HFFc6 (cell line): ENCODE measurements around the gene SAMD14. TPM values are rescaled to one million over a fixed set of nuclear protein-coding genes. Genes with fewer than 3 reads are reported as not detected.

ENCODE experiments used
- DNase-seq: peaks from one replicate; pipeline ENCODE4 v3.0.0-alpha.2; 2018
- H3K27ac Mint-ChIP-seq: 2 replicates; pipeline ENCODE4 v1.8.0; 2020; ENCODE audit warnings: mild to moderate bottlenecking, mixed read lengths
- H3K27me3 Mint-ChIP-seq: 2 replicates; pipeline ENCODE4 v1.8.0; 2021; ENCODE audit warnings: mild to moderate bottlenecking, moderate library complexity, mixed read lengths; ENCODE audit not compliant: insufficient read depth
- H3K36me3 Mint-ChIP-seq: 2 replicates; pipeline ENCODE4 v1.8.0; 2021; ENCODE audit warnings: low read depth, mixed read lengths
- H3K4me1 Mint-ChIP-seq: 2 replicates; pipeline ENCODE4 v1.8.0; 2020; ENCODE audit warnings: low read depth, mixed read lengths
- H3K4me3 Mint-ChIP-seq: 2 replicates; pipeline ENCODE4 v1.8.0; 2020; ENCODE audit warnings: mild to moderate bottlenecking, moderate library complexity, mixed read lengths
- H3K9me3 Mint-ChIP-seq: 2 replicates; pipeline ENCODE4 v1.8.0; 2020; ENCODE audit warnings: mild to moderate bottlenecking, mixed read lengths
- CTCF ChIP-seq: fragments of 200-600 bp; sonication (generic); IDR thresholded peaks from 2 replicates; pipeline ENCODE4 v1.5.0; 2021; ENCODE audit warnings: antibody characterized with exemption, mild to moderate bottlenecking
- total RNA-seq, 6 experiments: library from RNA; stranded (reverse); fragmentation: NEBNext Ultra II Directional; extraction: Animal tissue kit (Norgen Biotek cat#: 25700); gene quantifications; 2 replicates in 1 of 6; 3 replicates in 5 of 6; pipeline ENCODE4 v1.2.3, GENCODE V29; 2021

Gene SAMD14
- total RNA-seq, 6 experiments from 2014 or later, result 4.3 to 14.1 (median 11.4) TPM

GRCh38 chr17:50175035-50175807 is 45.3 kb upstream of the SAMD14 start:
- Mint-ChIP-seq H3K27me3 (peaks cover 78% of the 10 kb centered on the region), H3K27ac (peak overlapping the region; percentile 100), H3K36me3 (peaks cover 33% of the 10 kb centered on the region), H3K4me1 (peaks cover 68% of the 10 kb centered on the region), H3K4me3 (peak overlapping the region; percentile 62; the same call in 1 of the 2 replicates), H3K9me3 (peaks cover 26% of the 10 kb centered on the region)
- DNase-seq, result peak; percentile 17
- no peak for TF ChIP-seq CTCF

- peak; percentile 26 for DNase-seq
- peak overlapping the region; percentile 98 for H3K27ac Mint-ChIP-seq
- peaks cover 26% of the 10 kb centered on the region for H3K9me3 Mint-ChIP-seq
- H3K27me3 Mint-ChIP-seq, result peaks cover 81% of the 10 kb centered on the region
- H3K4me1 Mint-ChIP-seq, result peaks cover 66% of the 10 kb centered on the region
- no peak for TF ChIP-seq CTCF
- H3K4me3 Mint-ChIP-seq, result peak overlapping the region; percentile 62; the same call in 1 of the 2 replicates
- H3K36me3 Mint-ChIP-seq, result peaks cover 26% of the 10 kb centered on the region
These were observed 44.5 kb upstream of the SAMD14 start for GRCh38 chr17:50174444-50174843.

- H3K36me3 Mint-ChIP-seq, result peaks cover 26% of the 10 kb centered on the region
- H3K9me3 Mint-ChIP-seq, result peaks cover 26% of the 10 kb centered on the region
- TF ChIP-seq CTCF, result no peak
- peaks cover 66% of the 10 kb centered on the region for H3K4me1 Mint-ChIP-seq
- peak; percentile 86 for DNase-seq
- peaks cover 81% of the 10 kb centered on the region for H3K27me3 Mint-ChIP-seq
- H3K27ac Mint-ChIP-seq, result peak overlapping the region; percentile 98
- H3K4me3 Mint-ChIP-seq, result peak overlapping the region; percentile 81
These were observed 43.5 kb upstream of the SAMD14 start for GRCh38 chr17:50173335-50173941.

GRCh38 chr17:50172936-50173334 is 43.0 kb upstream of the SAMD14 start:
- H3K4me1 Mint-ChIP-seq, result peaks cover 61% of the 10 kb centered on the region
- H3K27ac Mint-ChIP-seq, result peak overlapping the region; percentile 98
- H3K27me3 Mint-ChIP-seq, result peaks cover 82% of the 10 kb centered on the region
- peak overlapping the region; percentile 81 for H3K4me3 Mint-ChIP-seq
- no peak for TF ChIP-seq CTCF
- H3K9me3 Mint-ChIP-seq, result peaks cover 26% of the 10 kb centered on the region
- peaks cover 26% of the 10 kb centered on the region for H3K36me3 Mint-ChIP-seq
- no peak for DNase-seq

GRCh38 chr17:50172130-50172529 is 42.2 kb upstream of the SAMD14 start:
- peaks cover 79% of the 10 kb centered on the region for H3K27me3 Mint-ChIP-seq
- TF ChIP-seq CTCF, result no peak
- H3K9me3 Mint-ChIP-seq, result peaks cover 24% of the 10 kb centered on the region
- peak overlapping the region; percentile 22; the same call in 1 of the 2 replicates for H3K4me3 Mint-ChIP-seq
- H3K36me3 Mint-ChIP-seq, result peaks cover 22% of the 10 kb centered on the region
- H3K27ac Mint-ChIP-seq, result peak overlapping the region; percentile 98
- peaks cover 53% of the 10 kb centered on the region for H3K4me1 Mint-ChIP-seq
- no peak for DNase-seq
